GM12801 (cell line): ENCODE measurements around the gene MRGPRG.

Experiments used
- CTCF ChIP-seq: IDR thresholded peaks from one replicate; pipeline ENCODE4 v1.5.1; 2011; ENCODE audit warnings: control low read depth; ENCODE audit not compliant: insufficient read length; ENCODE audit errors: extremely low read depth

Gene MRGPRG

GRCh38 chr11:3221408-3222002 is 2.9 kb upstream of the MRGPRG start:
- TF ChIP-seq CTCF = no peak

- no peak for TF ChIP-seq CTCF
Measured at GRCh38 chr11:3220521-3221407, 2.2 kb upstream of the MRGPRG start.

- no peak for TF ChIP-seq CTCF
Measured at GRCh38 chr11:3220101-3220500, 1.5 kb upstream of the MRGPRG start.

GRCh38 chr11:3219281-3219892 is 774 bp upstream of the MRGPRG start:
- TF ChIP-seq CTCF = no peak

- TF ChIP-seq CTCF = no peak
Measured at GRCh38 chr11:3217818-3218482, 663 bp downstream of the MRGPRG start.

GRCh38 chr11:3216027-3216525 is 2.5 kb downstream of the MRGPRG start:
- TF ChIP-seq CTCF = no peak
